NCI-H510A treated with DMSO at 0.1 percent for 48 hours (cell line): ENCODE data around the gene KRT9.
"Not testable (repeated sequence)": the region's sequence is repeated elsewhere in the genome, so short reads cannot be mapped to it uniquely, and the experiment has no call there.

Experiments
- DNase-seq: peaks from one replicate; lab custom pipeline; 2025; lab: John Stamatoyannopoulos, UW

Gene KRT9

GRCh38 chr17:41578971-41579370, 7.1 kb upstream of the KRT9 start:
- no peak for DNase-seq

GRCh38 chr17:41578538-41578937, 6.7 kb upstream of the KRT9 start:
- no peak for DNase-seq

GRCh38 chr17:41576740-41577139, 4.9 kb upstream of the KRT9 start:
- DNase-seq, result not testable (repeated sequence)

- no peak for DNase-seq
Observed at GRCh38 chr17:41575336-41575735, 3.5 kb upstream of the KRT9 start.

GRCh38 chr17:41567317-41567716, 4.5 kb downstream of the KRT9 start:
- no peak for DNase-seq

GRCh38 chr17:41565338-41565737, 6.5 kb downstream of the KRT9 start:
- DNase-seq, result no peak

- DNase-seq, result no peak
Observed at GRCh38 chr17:41563607-41564170, 8.2 kb downstream of the KRT9 start.

- DNase-seq, result no peak
Observed at GRCh38 chr17:41561554-41561953, 10.3 kb downstream of the KRT9 start.

- no peak for DNase-seq
Observed at GRCh38 chr17:41559548-41559947, 12.3 kb downstream of the KRT9 start.

- DNase-seq, result no peak
Observed at GRCh38 chr17:41556931-41557330, 14.9 kb downstream of the KRT9 start.

GRCh38 chr17:41556306-41556705, 15.6 kb downstream of the KRT9 start:
- DNase-seq, result no peak

GRCh38 chr17:41555105-41555887, 16.6 kb downstream of the KRT9 start:
- no peak for DNase-seq

GRCh38 chr17:41553987-41554680, 17.7 kb downstream of the KRT9 start:
- no peak for DNase-seq

- DNase-seq, result no peak
Observed at GRCh38 chr17:41553176-41553575, 18.7 kb downstream of the KRT9 start.

- no peak for DNase-seq
Observed at GRCh38 chr17:41552455-41552854, 19.4 kb downstream of the KRT9 start.

GRCh38 chr17:41551365-41551764, 20.5 kb downstream of the KRT9 start:
- no peak for DNase-seq

GRCh38 chr17:41549596-41550039, 22.2 kb downstream of the KRT9 start:
- no peak for DNase-seq

GRCh38 chr17:41548844-41549595, 22.8 kb downstream of the KRT9 start:
- peak; percentile 91 for DNase-seq

GRCh38 chr17:41547921-41548843, 23.7 kb downstream of the KRT9 start:
- DNase-seq, result no peak

GRCh38 chr17:41547378-41547841, 24.4 kb downstream of the KRT9 start:
- DNase-seq, result no peak

GRCh38 chr17:41546819-41547218, 25.0 kb downstream of the KRT9 start:
- no peak for DNase-seq
